SK-N-SH (cell line): Measurements from ENCODE around the gene ZAR1. TPM values are rescaled to one million over a fixed set of nuclear protein-coding genes. Genes with fewer than 3 reads are reported as not detected.

Source experiments
- CTCF ChIA-PET: fragments of 300-600, 350-600 bp; formaldehyde crosslinking; extraction: SDS; loops from one replicate; lab custom pipeline; 2021; lab: Yijun Ruan, JAX
- POLR2A ChIA-PET: fragments of 350-600 bp; sonication (Branson Sonifier 250); formaldehyde crosslinking; extraction: SDS; loops from one replicate; lab custom pipeline; 2020; ENCODE audit warnings: antibody characterized with exemption, inconsistent platforms; lab: Yijun Ruan, JAX
- DNase-seq: peaks from one replicate; pipeline ENCODE4 v3.0.0; 2012
- H2AFZ ChIP-seq: fragments of 200-600 bp; sonication (generic); 2 replicates; pipeline ENCODE4 v1.8.1; 2016; ENCODE audit warnings: antibody characterized with exemption, mild to moderate bottlenecking, low read depth
- H3F3A ChIP-seq: fragments of 200-600 bp; sonication (generic); replicated peaks from 2 replicates; pipeline ENCODE3; 2016; ENCODE audit warnings: antibody characterized with exemption, mild to moderate bottlenecking; ENCODE audit not compliant: insufficient read depth
- H3K27ac ChIP-seq, 2 experiments: fragments of 200-500 bp in 1 of 2; fragments of 200-600 bp in 1 of 2; sonication (Bioruptor generic) in 1 of 2; sonication (generic), shearing (Covaris generic) in 1 of 2; 2 replicates each; pipeline versions ENCODE4 v1.5.1 to v1.6.1; 2014 to 2016; ENCODE audit warnings: low read depth in 2 of 2, inconsistent platforms in 1 of 2, low read length in 1 of 2, mild to moderate bottlenecking in 1 of 2, mixed read lengths in 1 of 2
- H3K27me3 ChIP-seq: fragments of 200-600 bp; sonication (generic), shearing (Covaris generic); 2 replicates; pipeline ENCODE4 v1.6.1; 2016; ENCODE audit warnings: mixed run types; ENCODE audit not compliant: insufficient read depth
- H3K36me3 ChIP-seq, 2 experiments: fragments of 200-500 bp in 1 of 2; fragments of 200-600 bp in 1 of 2; sonication (Bioruptor generic) in 1 of 2; sonication (generic) in 1 of 2; replicated peaks in 1 of 2; 2 replicates each; pipeline versions ENCODE3 to v1.5.1; 2014 to 2016; ENCODE audit warnings: low read length in 1 of 2, mild to moderate bottlenecking in 1 of 2; ENCODE audit not compliant: insufficient read depth in 2 of 2, control insufficient read depth in 1 of 2
- H3K4me1 ChIP-seq, 2 experiments: fragments of 200-500 bp in 1 of 2; fragments of 200-600 bp in 1 of 2; sonication (Bioruptor generic) in 1 of 2; sonication (generic), shearing (Covaris generic) in 1 of 2; 2 replicates each; pipeline versions ENCODE4 v1.5.1 to v1.6.1; 2014 to 2016; ENCODE audit warnings: low read depth in 1 of 2, low read length in 1 of 2, mixed run types in 1 of 2; ENCODE audit not compliant: insufficient read depth in 2 of 2, control insufficient read depth in 1 of 2
- H3K4me2 ChIP-seq: fragments of 200-600 bp; sonication (generic), shearing (Covaris generic); 2 replicates; pipeline ENCODE4 v1.6.1; 2017; ENCODE audit warnings: mixed run types
- H3K4me3 ChIP-seq, 2 experiments: fragments of 200-500 bp in 1 of 2; fragments of 200-600 bp in 1 of 2; sonication (Bioruptor generic) in 1 of 2; sonication (generic), shearing (Covaris generic) in 1 of 2; 2 replicates each; pipeline versions ENCODE4 v1.5.1 to v1.8.1; 2014 to 2016; ENCODE audit warnings: low read depth in 2 of 2, inconsistent platforms in 1 of 2, low read length in 1 of 2, mild to moderate bottlenecking in 1 of 2, mixed read lengths in 1 of 2, moderate library complexity in 1 of 2
- H3K79me2 ChIP-seq: fragments of 200-600 bp; sonication (generic); 2 replicates; pipeline ENCODE4 v1.8.1; 2017; ENCODE audit warnings: mild to moderate bottlenecking; ENCODE audit not compliant: insufficient read depth
- H3K9ac ChIP-seq: fragments of 200-600 bp; sonication (generic); 2 replicates; pipeline ENCODE4 v1.6.1; 2017; ENCODE audit warnings: mixed run types
- H3K9me2 ChIP-seq: fragments of 200-600 bp; sonication (generic); 2 replicates; pipeline ENCODE4 v1.6.1; 2017; ENCODE audit warnings: mixed run types
- H3K9me3 ChIP-seq: fragments of 200-600 bp; sonication (generic); 2 replicates; pipeline ENCODE4 v1.6.1; 2017; ENCODE audit warnings: mixed run types, mild to moderate bottlenecking, moderate library complexity
- H4K20me1 ChIP-seq: fragments of 200-600 bp; sonication (generic); 2 replicates; pipeline ENCODE4 v1.6.1; 2017; ENCODE audit warnings: mild to moderate bottlenecking, mixed run types; ENCODE audit not compliant: insufficient read depth
- CHD2 ChIP-seq: fragments of 150-350 bp; IDR thresholded peaks from 2 replicates; pipeline ENCODE4 v1.6.1; 2018; ENCODE audit warnings: low read length; ENCODE audit not compliant: partially characterized antibody
- ELF1 ChIP-seq: IDR thresholded peaks from 2 replicates; pipeline ENCODE4 v1.4.0; 2012
- EP300 ChIP-seq, 2 experiments: IDR thresholded peaks; 2 replicates each; pipeline versions ENCODE4 v1.4.0 to v1.6.1; 2012; ENCODE audit warnings: borderline replicate concordance in 1 of 2, low read depth in 1 of 2, low read length in 1 of 2
- EZH2phosphoT487 ChIP-seq: fragments of 200-600 bp; sonication (generic); IDR thresholded peaks from 2 replicates; pipeline ENCODE4 v1.6.1; 2017; ENCODE audit warnings: low read depth, mixed run types, mild to moderate bottlenecking, antibody characterized with exemption, moderate library complexity, borderline replicate concordance
- FOSL2 ChIP-seq: IDR thresholded peaks from 2 replicates; pipeline ENCODE4 v1.4.0; 2012; ENCODE audit warnings: low read depth, mild to moderate bottlenecking, moderate library complexity, borderline replicate concordance
- GABPA ChIP-seq: IDR thresholded peaks from 2 replicates; pipeline ENCODE4 v1.4.0; 2012; ENCODE audit warnings: low read depth, mild to moderate bottlenecking
- JUND ChIP-seq: IDR thresholded peaks from 2 replicates; pipeline ENCODE4 v1.4.0; 2012
- MEF2A ChIP-seq: IDR thresholded peaks from 2 replicates; pipeline ENCODE4 v1.4.0; 2012; ENCODE audit warnings: low read depth, borderline replicate concordance
- NFIC ChIP-seq: IDR thresholded peaks from 2 replicates; pipeline ENCODE4 v1.4.0; 2012; ENCODE audit warnings: borderline replicate concordance
- POLR2AphosphoS5 ChIP-seq: IDR thresholded peaks from 2 replicates; pipeline ENCODE4 v1.6.1; 2012; ENCODE audit warnings: low read depth, low read length
- RAD21 ChIP-seq: IDR thresholded peaks from 2 replicates; pipeline ENCODE4 v1.6.1; 2012; ENCODE audit warnings: mild to moderate bottlenecking, low read length
- RCOR1 ChIP-seq: fragments of 150-350 bp; IDR thresholded peaks from 2 replicates; pipeline ENCODE4 v1.6.1; 2017; ENCODE audit warnings: antibody characterized with exemption, low read length
- RFX5 ChIP-seq: IDR thresholded peaks from 2 replicates; pipeline ENCODE4 v1.6.1; 2012; ENCODE audit warnings: mild to moderate bottlenecking, improper control_type of control experiment, low read length
- RXRA ChIP-seq: IDR thresholded peaks from 2 replicates; pipeline ENCODE4 v1.4.0; 2012; ENCODE audit warnings: low read depth, mild to moderate bottlenecking, borderline replicate concordance
- SIN3A ChIP-seq: IDR thresholded peaks from 2 replicates; pipeline ENCODE4 v1.6.1; 2012; ENCODE audit warnings: low read depth, mild to moderate bottlenecking, low read length, moderate library complexity, borderline replicate concordance
- TEAD4 ChIP-seq: IDR thresholded peaks from 2 replicates; pipeline ENCODE4 v1.4.0; 2012; ENCODE audit warnings: mild to moderate bottlenecking, borderline replicate concordance; ENCODE audit not compliant: insufficient read depth
- WGBS: methylation state at CpG from one replicate; pipeline ENCODE4 v1.1.6; 2017; ENCODE audit warnings: low lambda C conversion rate; 5-methylcytosine and 5-hydroxymethylcytosine counted together
- polyA plus RNA-seq, 3 experiments: library from polyadenylated mRNA; depleted of rRNA; stranded (reverse); fragments of >200 nt; gene quantifications; 2 replicates each; pipeline ENCODE4 v1.2.3, GENCODE V29; 2012
- TF ChIP-seq, protein P1 (sequence below): IDR thresholded peaks from 2 replicates; pipeline ENCODE4 v1.6.1; 2012; ENCODE audit warnings: mild to moderate bottlenecking, low read depth, low read length, moderate library complexity
- TF ChIP-seq, protein P2 (sequence below): IDR thresholded peaks from 2 replicates; pipeline ENCODE4; 2012
- TF ChIP-seq, protein P3 (sequence below): fragments of 150-350 bp; IDR thresholded peaks from 2 replicates; pipeline ENCODE4 v1.6.1; 2017; ENCODE audit warnings: antibody characterized with exemption, low read length, low read depth, borderline replicate concordance

Gene ZAR1
- polyA plus RNA-seq, 1 of the 3 experiments (the other 2 are of a cell fraction), result not detected

DNA sequence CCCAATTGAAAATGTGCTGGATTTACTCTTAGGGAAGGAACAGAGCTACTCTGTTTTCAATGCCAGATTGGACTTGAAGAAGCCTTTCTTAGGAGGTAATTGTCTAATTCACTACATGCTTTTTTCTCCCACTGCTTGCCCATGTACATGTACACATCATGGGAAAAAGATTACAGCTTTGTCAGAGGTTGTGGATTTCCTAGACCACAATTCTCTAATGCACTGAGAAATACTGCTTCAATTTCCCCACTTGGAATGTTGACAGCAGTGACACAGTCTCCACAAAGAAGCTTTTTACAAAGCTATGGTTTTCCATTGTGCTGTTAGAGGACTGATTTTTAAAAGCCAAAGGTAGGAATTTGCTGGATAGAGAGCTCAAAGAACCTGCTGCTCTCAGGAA is 19.5 kb downstream of the ZAR1 start (continued):
- no peak for TF ChIP-seq EP300 (IDR thresholded peaks at IDR 0.05; ENCODE audit: borderline replicate concordance in 1 of 2, low read depth in 1 of 2, low read length in 1 of 2)
- no peak for TF ChIP-seq JUND
- no peak for TF ChIP-seq RAD21
- TF ChIP-seq MEF2A, result no peak
- no peak for TF ChIP-seq RXRA
- TF ChIP-seq, all 33 proteins: peak for 0

DNA sequence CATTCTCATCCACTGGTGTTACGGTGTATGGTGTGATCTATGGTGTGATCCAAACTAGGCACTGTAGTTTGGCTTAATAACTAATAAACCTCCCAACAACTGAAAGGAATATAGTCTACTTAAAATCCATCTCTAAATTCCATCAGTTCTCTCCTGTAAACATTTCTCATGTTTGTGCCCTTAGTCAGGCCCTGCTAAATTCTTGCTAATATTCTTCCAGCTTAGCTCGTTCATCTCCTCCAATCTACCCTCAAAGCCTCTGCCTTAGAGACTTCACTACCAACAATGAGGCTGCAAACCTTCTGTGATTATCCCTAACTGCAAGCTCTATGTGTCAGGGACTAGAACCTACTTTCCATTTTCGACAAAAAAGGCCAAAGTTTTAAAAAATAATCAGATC is 28.1 kb downstream of the ZAR1 start:
- H4K20me1 ChIP-seq, result no peaks in the 10 kb centered on the region
- H3F3A ChIP-seq, result no peaks in the 10 kb centered on the region
- H3K36me3 ChIP-seq, result peaks cover 70 to 73% of the 10 kb centered on the region in 2 experiments
- 97% methylated on average over 3 of the region's 3 CpGs for WGBS
- no peak overlapping the region for H3K4me3 ChIP-seq
- H3K27ac ChIP-seq, result no peak overlapping the region
- H3K4me2 ChIP-seq, result no peak overlapping the region
- H3K9ac ChIP-seq, result no peak overlapping the region
- no peaks in the 10 kb centered on the region for H3K79me2 ChIP-seq
- H3K9me2 ChIP-seq, result no peaks in the 10 kb centered on the region
- CTCF ChIA-PET, result interaction anchor here (1.2 kb wide), 1 partner anchor 28 kb away, joined by 4 read pairs; no protein-coding TSS in a partner anchor
- POLR2A ChIA-PET, result no interaction called here
- TF ChIP-seq GABPA (no peak), TEAD4 (no peak), CHD2 (no peak), NFIC (no peak), RCOR1 (no peak), SIN3A (no peak), FOSL2 (no peak), ELF1 (no peak)
- TF ChIP-seq, protein P1, sequence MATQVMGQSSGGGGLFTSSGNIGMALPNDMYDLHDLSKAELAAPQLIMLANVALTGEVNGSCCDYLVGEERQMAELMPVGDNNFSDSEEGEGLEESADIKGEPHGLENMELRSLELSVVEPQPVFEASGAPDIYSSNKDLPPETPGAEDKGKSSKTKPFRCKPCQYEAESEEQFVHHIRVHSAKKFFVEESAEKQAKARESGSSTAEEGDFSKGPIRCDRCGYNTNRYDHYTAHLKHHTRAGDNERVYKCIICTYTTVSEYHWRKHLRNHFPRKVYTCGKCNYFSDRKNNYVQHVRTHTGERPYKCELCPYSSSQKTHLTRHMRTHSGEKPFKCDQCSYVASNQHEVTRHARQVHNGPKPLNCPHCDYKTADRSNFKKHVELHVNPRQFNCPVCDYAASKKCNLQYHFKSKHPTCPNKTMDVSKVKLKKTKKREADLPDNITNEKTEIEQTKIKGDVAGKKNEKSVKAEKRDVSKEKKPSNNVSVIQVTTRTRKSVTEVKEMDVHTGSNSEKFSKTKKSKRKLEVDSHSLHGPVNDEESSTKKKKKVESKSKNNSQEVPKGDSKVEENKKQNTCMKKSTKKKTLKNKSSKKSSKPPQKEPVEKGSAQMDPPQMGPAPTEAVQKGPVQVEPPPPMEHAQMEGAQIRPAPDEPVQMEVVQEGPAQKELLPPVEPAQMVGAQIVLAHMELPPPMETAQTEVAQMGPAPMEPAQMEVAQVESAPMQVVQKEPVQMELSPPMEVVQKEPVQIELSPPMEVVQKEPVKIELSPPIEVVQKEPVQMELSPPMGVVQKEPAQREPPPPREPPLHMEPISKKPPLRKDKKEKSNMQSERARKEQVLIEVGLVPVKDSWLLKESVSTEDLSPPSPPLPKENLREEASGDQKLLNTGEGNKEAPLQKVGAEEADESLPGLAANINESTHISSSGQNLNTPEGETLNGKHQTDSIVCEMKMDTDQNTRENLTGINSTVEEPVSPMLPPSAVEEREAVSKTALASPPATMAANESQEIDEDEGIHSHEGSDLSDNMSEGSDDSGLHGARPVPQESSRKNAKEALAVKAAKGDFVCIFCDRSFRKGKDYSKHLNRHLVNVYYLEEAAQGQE, result no peak
- DNase-seq, result no peak
- no peaks in the 10 kb centered on the region for H3K4me1 ChIP-seq
- H3K27me3 ChIP-seq, result no peaks in the 10 kb centered on the region
- no peak overlapping the region for H2AFZ ChIP-seq
- no peaks in the 10 kb centered on the region for H3K9me3 ChIP-seq

DNA sequence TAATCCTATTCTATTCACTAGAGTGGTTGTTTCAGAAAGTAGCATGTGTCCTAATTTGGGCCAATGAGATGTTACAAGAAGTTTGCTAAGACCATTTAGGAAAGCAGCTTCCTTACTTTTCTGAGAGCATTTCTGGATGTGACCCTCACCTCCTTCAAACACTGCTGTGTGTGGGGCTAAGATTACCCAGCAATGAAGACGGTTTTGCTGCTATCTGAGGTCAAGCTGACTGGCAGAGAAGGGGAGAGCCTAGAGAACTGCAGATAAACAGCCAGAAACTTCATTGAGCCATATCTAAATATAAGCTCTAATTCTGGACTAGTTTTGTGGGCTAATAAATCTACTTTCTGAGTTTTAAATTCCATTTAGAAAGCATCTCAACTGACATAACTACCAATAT is 36.4 kb downstream of the ZAR1 start:
- Histone ChIP-seq H4K20me1 (no peaks in the 10 kb centered on the region), H3K27ac (no peak overlapping the region)
- 100% methylated on average over 1 of the region's 1 CpG for WGBS
- TF ChIP-seq TEAD4 (no peak), RFX5 (no peak), POLR2AphosphoS5 (no peak), EZH2phosphoT487 (no peak)
- TF ChIP-seq, protein P2, sequence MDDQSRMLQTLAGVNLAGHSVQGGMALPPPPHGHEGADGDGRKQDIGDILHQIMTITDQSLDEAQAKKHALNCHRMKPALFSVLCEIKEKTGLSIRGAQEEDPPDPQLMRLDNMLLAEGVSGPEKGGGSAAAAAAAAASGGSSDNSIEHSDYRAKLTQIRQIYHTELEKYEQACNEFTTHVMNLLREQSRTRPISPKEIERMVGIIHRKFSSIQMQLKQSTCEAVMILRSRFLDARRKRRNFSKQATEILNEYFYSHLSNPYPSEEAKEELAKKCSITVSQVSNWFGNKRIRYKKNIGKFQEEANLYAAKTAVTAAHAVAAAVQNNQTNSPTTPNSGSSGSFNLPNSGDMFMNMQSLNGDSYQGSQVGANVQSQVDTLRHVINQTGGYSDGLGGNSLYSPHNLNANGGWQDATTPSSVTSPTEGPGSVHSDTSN, result no peak
- TF ChIP-seq, protein P3, sequence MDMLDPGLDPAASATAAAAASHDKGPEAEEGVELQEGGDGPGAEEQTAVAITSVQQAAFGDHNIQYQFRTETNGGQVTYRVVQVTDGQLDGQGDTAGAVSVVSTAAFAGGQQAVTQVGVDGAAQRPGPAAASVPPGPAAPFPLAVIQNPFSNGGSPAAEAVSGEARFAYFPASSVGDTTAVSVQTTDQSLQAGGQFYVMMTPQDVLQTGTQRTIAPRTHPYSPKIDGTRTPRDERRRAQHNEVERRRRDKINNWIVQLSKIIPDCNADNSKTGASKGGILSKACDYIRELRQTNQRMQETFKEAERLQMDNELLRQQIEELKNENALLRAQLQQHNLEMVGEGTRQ, result no peak
- TF ChIP-seq, all 33 proteins: peak for 0
- Histone ChIP-seq H3K27me3 (no peaks in the 10 kb centered on the region), H3K79me2 (no peaks in the 10 kb centered on the region), H3K9ac (no peak overlapping the region), H3K4me2 (no peak overlapping the region), H3K4me1 (no peaks in the 10 kb centered on the region), H3K9me3 (no peaks in the 10 kb centered on the region), H3F3A (no peaks in the 10 kb centered on the region), H3K4me3 (no peak overlapping the region), H3K36me3 (peaks cover 68 to 88% of the 10 kb centered on the region in 2 experiments), H3K9me2 (no peaks in the 10 kb centered on the region), H2AFZ (no peak overlapping the region)
- no peak for DNase-seq
- ChIA-PET POLR2A (no interaction called here), CTCF (interaction anchor here (1.4 to 3.1 kb wide), 3 partner anchors 10 to 20 kb away, joined by 3 to 16 read pairs (median 4); no protein-coding TSS in a partner anchor)
